Inferior parietal cortex (tissue), 1 donor: ENCODE results near the gene RPGRIP1L.

ENCODE experiments used
- DNase-seq: peaks from one replicate; pipeline ENCODE4 v3.0.0-alpha.2; 2016; ENCODE audit errors: extremely low spot score

The RPGRIP1L gene

DNA sequence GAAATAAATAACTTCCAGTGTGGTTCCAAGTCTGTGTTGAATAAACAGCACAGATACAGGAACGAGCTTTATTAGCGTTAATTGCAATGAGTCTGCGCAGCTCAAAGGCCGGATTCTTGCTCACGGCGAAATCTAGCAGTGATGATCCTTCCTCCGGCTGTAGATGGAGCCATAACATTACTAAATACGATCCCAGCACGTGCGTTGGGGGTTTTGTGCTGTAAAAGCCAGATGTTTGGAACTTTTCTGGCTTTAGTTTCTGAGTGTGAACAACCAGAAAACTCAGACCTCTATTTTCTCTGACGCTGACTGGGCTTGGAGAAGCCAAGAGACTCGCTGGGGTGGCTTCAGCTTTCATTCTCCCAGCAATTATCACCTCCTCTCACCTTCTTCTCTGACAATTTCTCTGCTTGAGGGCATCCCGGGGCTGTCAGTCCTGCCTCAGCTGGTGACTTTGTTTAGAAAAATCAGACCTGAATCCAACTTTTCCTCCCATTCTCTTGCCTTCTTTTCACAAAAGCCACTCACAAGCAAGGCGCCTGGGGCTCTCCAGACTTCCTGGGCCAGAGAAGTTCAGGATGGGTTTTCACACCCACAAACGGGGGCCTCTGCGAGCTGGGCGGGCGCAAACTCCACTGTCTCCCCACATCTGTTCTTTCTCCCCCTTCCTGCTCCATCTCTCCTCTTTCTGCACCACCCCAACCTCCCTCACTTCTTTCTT, 153.5 kb downstream of the RPGRIP1L start:
- peak; percentile 82 for DNase-seq
